HG02763 (cell line): ENCODE results near the gene TRPM5.
A peak's percentile ranks its signal among the peaks of the same experiment; 100 is the strongest.

Experiments
- ATAC-seq: cut with Tn5 transposase; IDR thresholded peaks from one replicate; pipeline ENCODE4 v1.9.1; 2021; ENCODE audit warnings: mild to moderate bottlenecking, moderate library complexity; ENCODE audit not compliant: unreplicated experiment

Gene TRPM5

GRCh38 chr11:2408671-2409070 lies 35.6 kb downstream of the TRPM5 start:
- no peak for ATAC-seq

- no peak for ATAC-seq
Observed at GRCh38 chr11:2406878-2407410, 37.4 kb downstream of the TRPM5 start.

GRCh38 chr11:2406451-2406850 lies 37.9 kb downstream of the TRPM5 start:
- no peak for ATAC-seq

GRCh38 chr11:2404735-2405196 lies 39.5 kb downstream of the TRPM5 start:
- ATAC-seq = no peak

GRCh38 chr11:2402890-2403645 lies 41.2 kb downstream of the TRPM5 start:
- no peak for ATAC-seq

- no peak for ATAC-seq
Observed at GRCh38 chr11:2402106-2402505, 42.2 kb downstream of the TRPM5 start.

GRCh38 chr11:2401436-2401984 lies 42.8 kb downstream of the TRPM5 start:
- ATAC-seq = no peak

GRCh38 chr11:2400762-2401435 lies 43.4 kb downstream of the TRPM5 start:
- ATAC-seq = peak; percentile 2

- peak; percentile 82 for ATAC-seq
Observed at GRCh38 chr11:2400069-2400761, 44.1 kb downstream of the TRPM5 start, which contains the start of gene TSSC4. Gene TSSC4 (plus strand): TSS chr11:2400750. CDS start chr11:2402634, 1,884 bp downstream.

- ATAC-seq = peak; percentile 1
Observed at GRCh38 chr11:2399488-2400068, 44.7 kb downstream of the TRPM5 start.

GRCh38 chr11:2398664-2399355 lies 45.5 kb downstream of the TRPM5 start:
- ATAC-seq = no peak

GRCh38 chr11:2397005-2397404 lies 47.3 kb downstream of the TRPM5 start:
- no peak for ATAC-seq

- ATAC-seq = no peak
Observed at GRCh38 chr11:2396471-2396870, 47.8 kb downstream of the TRPM5 start.

- ATAC-seq = no peak
Observed at GRCh38 chr11:2395856-2396255, 48.5 kb downstream of the TRPM5 start.

GRCh38 chr11:2395211-2395730 lies 49.0 kb downstream of the TRPM5 start:
- no peak for ATAC-seq

GRCh38 chr11:2394818-2395105 lies 49.6 kb downstream of the TRPM5 start:
- no peak for ATAC-seq
